ENCODE results near the gene CHST11.

DNA sequence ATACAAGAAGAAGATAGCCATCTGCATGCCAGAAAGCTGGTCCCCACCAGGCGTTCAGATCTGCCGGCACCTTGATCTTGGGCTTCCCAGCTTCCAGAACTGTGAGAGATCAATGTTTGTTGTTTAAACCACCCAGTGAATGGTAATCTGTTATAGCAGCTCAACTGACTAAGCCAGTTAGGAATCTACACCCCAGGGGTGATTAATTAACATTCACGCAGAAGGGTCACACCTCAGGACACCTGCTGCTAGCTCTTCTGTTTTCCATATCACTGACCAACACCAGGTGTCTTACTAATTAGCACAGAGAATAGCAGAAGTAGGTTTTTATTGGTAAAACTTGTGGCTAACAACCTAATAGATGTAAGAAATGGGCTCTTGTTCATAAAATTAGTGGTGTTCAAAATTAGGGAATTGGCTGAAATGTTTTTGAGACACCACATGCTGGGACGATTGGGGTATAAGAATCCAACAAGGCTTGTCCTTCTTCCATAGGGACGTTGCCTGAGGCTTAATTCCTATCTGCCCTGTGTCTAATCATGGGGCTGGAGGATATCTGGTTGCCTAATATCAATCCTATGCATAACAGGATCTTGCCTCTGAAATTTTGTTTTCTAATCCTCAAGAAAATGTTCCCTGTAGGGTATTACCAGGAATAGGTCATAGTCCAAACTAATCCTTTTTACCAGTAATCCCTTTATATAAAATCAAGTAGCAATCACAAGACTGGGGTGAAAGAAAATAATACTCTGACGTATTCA lies 42.0 kb upstream of the CHST11 start:
- TF ChIP-seq, protein P1, sequence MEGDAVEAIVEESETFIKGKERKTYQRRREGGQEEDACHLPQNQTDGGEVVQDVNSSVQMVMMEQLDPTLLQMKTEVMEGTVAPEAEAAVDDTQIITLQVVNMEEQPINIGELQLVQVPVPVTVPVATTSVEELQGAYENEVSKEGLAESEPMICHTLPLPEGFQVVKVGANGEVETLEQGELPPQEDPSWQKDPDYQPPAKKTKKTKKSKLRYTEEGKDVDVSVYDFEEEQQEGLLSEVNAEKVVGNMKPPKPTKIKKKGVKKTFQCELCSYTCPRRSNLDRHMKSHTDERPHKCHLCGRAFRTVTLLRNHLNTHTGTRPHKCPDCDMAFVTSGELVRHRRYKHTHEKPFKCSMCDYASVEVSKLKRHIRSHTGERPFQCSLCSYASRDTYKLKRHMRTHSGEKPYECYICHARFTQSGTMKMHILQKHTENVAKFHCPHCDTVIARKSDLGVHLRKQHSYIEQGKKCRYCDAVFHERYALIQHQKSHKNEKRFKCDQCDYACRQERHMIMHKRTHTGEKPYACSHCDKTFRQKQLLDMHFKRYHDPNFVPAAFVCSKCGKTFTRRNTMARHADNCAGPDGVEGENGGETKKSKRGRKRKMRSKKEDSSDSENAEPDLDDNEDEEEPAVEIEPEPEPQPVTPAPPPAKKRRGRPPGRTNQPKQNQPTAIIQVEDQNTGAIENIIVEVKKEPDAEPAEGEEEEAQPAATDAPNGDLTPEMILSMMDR (conservative IDR thresholded peaks at IDR 0.05 in 1 of 2, IDR thresholded peaks at IDR 0.05 in 1 of 2; ENCODE audit: extremely low read depth in 1 of 2, insufficient read depth in 1 of 2, low read depth in 1 of 2, low read length in 2 of 2) = no peak
- TF ChIP-seq EZH2 (IDR thresholded peaks at IDR 0.05; ENCODE audit: borderline replicate concordance, low read length) = no peak
